ENCODE data around the gene C17orf107. TPM values are rescaled to one million over a fixed set of nuclear protein-coding genes. Genes with fewer than 3 reads are reported as not detected.
"Not testable (repeated sequence)": the region's sequence is repeated elsewhere in the genome, so short reads cannot be mapped to it uniquely, and the experiment has no call there.

C17orf107 gene
- total RNA-seq, 4 donors from 2014 or later = 0.66 to 5.0 (median 1.5) TPM

GRCh38 chr17:4854111-4854681 is 45.1 kb upstream of the C17orf107 start:
- H3K4me1 ChIP-seq = peaks cover 0 to 48% (median 0%) of the 10 kb centered on the region in 4 donors
- no peak for DNase-seq
- H3K9me3 ChIP-seq = no peaks in the 10 kb centered on the region
- no peak overlapping the region for H3K4me3 ChIP-seq
- H3K36me3 ChIP-seq = peaks cover 0 to 4% (median 0%) of the 10 kb centered on the region in 3 donors
- no peaks in the 10 kb centered on the region for H3K27me3 ChIP-seq
- no peak for TF ChIP-seq CTCF (IDR thresholded peaks at IDR 0.05)
- no peak for TF ChIP-seq POLR2A (IDR thresholded peaks at IDR 0.05)
- H3K27ac ChIP-seq = no peak overlapping the region

GRCh38 chr17:4856271-4856936 is 42.9 kb upstream of the C17orf107 start:
- H3K27me3 ChIP-seq = no peaks in the 10 kb centered on the region
- H3K27ac ChIP-seq = no peak overlapping the region
- H3K4me1 ChIP-seq = peaks cover 0 to 26% (median 0%) of the 10 kb centered on the region in 4 donors
- no peak overlapping the region for H3K4me3 ChIP-seq
- no peak for DNase-seq
- TF ChIP-seq POLR2A (IDR thresholded peaks at IDR 0.05) (no peak), CTCF (IDR thresholded peaks at IDR 0.05) (no peak)
- H3K9me3 ChIP-seq = no peaks in the 10 kb centered on the region
- H3K36me3 ChIP-seq = peaks cover 0 to 9% (median 0%) of the 10 kb centered on the region in 3 donors

GRCh38 chr17:4856937-4857314 is 42.4 kb upstream of the C17orf107 start:
- no peak overlapping the region for H3K4me3 ChIP-seq
- H3K9me3 ChIP-seq = no peaks in the 10 kb centered on the region
- H3K36me3 ChIP-seq = peaks cover 0 to 9% (median 0%) of the 10 kb centered on the region in 3 donors
- no peak for TF ChIP-seq CTCF (IDR thresholded peaks at IDR 0.05)
- TF ChIP-seq POLR2A (IDR thresholded peaks at IDR 0.05) = no peak
- peaks cover 0 to 22% (median 0%) of the 10 kb centered on the region in 4 donors for H3K4me1 ChIP-seq
- no peak for DNase-seq
- H3K27ac ChIP-seq = no peak overlapping the region
- no peaks in the 10 kb centered on the region for H3K27me3 ChIP-seq

- H3K27me3 ChIP-seq, H3K9me3 ChIP-seq, DNase-seq, H3K4me3 ChIP-seq, H3K36me3 ChIP-seq: not testable (repeated sequence)
- Histone ChIP-seq H3K4me1 (peaks cover 0 to 18% (median 0%) of the 10 kb centered on the region in 4 donors), H3K27ac (peak overlapping the region in 1 of 4 donors; percentile 25)
Observed at GRCh38 chr17:4857347-4857746, 42.0 kb upstream of the C17orf107 start.

GRCh38 chr17:4858068-4858881 is 41.1 kb upstream of the C17orf107 start:
- no peak overlapping the region for H3K4me3 ChIP-seq
- H3K36me3 ChIP-seq = peaks cover 0 to 9% (median 0%) of the 10 kb centered on the region in 3 donors
- DNase-seq = no peak
- H3K4me1 ChIP-seq = peaks cover 0 to 16% (median 0%) of the 10 kb centered on the region in 4 donors
- H3K27me3 ChIP-seq = no peaks in the 10 kb centered on the region
- no peak for TF ChIP-seq CTCF (IDR thresholded peaks at IDR 0.05)
- no peaks in the 10 kb centered on the region for H3K9me3 ChIP-seq
- peak overlapping the region in 2 of 4 donors; percentile 51 to 53 for H3K27ac ChIP-seq

- Histone ChIP-seq H3K4me3 (no peak overlapping the region), H3K4me1 (peaks cover 0 to 16% (median 0%) of the 10 kb centered on the region in 4 donors), H3K36me3 (peaks cover 0 to 9% (median 0%) of the 10 kb centered on the region in 3 donors), H3K9me3 (no peaks in the 10 kb centered on the region), H3K27ac (peak overlapping the region in 2 of 4 donors; percentile 51 to 53), H3K27me3 (no peaks in the 10 kb centered on the region)
- peak in 1 of 3 donors; percentile 62 for DNase-seq
- no peak for TF ChIP-seq CTCF (IDR thresholded peaks at IDR 0.05)
- no peak for TF ChIP-seq POLR2A (IDR thresholded peaks at IDR 0.05)
Observed at GRCh38 chr17:4858882-4859260, 40.5 kb upstream of the C17orf107 start.
